H9 (cell line): Measurements from ENCODE around the gene SLC5A7. TPM values are rescaled to one million over a fixed set of nuclear protein-coding genes. Genes with fewer than 3 reads are reported as not detected.

Experiments used
- DNase-seq: peaks from one replicate; pipeline ENCODE4 v3.0.0-alpha.2; 2017
- H2AFZ ChIP-seq: one replicate; pipeline ENCODE4 v1.6.1; 2013; ENCODE audit warnings: mild to moderate bottlenecking, low read length, control low read depth, moderate library complexity
- H2AK5ac ChIP-seq: 2 replicates; pipeline ENCODE4 v1.6.1; 2013; ENCODE audit warnings: low read length, control low read depth, mixed read lengths; ENCODE audit not compliant: insufficient read length
- H2BK120ac ChIP-seq: one replicate; pipeline ENCODE4 v1.6.1; 2013; ENCODE audit warnings: low read depth, mild to moderate bottlenecking, low read length, control low read depth, inconsistent platforms; ENCODE audit not compliant: poor library complexity, severe bottlenecking
- H2BK12ac ChIP-seq: 2 replicates; pipeline ENCODE4 v1.6.1; 2013; ENCODE audit warnings: low read length, control low read depth, mixed read lengths, low read depth; ENCODE audit not compliant: insufficient read length
- H2BK15ac ChIP-seq: 2 replicates; pipeline ENCODE4 v1.6.1; 2013; ENCODE audit warnings: low read depth, low read length, control low read depth
- H2BK20ac ChIP-seq: one replicate; pipeline ENCODE4 v1.6.1; 2013; ENCODE audit warnings: low read depth, mild to moderate bottlenecking, low read length, control low read depth, inconsistent platforms; ENCODE audit not compliant: poor library complexity, severe bottlenecking
- H2BK5ac ChIP-seq: 2 replicates; pipeline ENCODE4 v1.6.1; 2013; ENCODE audit warnings: low read length, control low read depth, mixed read lengths; ENCODE audit not compliant: insufficient read length
- H3K14ac ChIP-seq: 2 replicates; pipeline ENCODE4 v1.6.1; 2013; ENCODE audit warnings: low read length, control low read depth; ENCODE audit not compliant: insufficient read depth
- H3K18ac ChIP-seq: 2 replicates; pipeline ENCODE4 v1.6.1; 2013; ENCODE audit warnings: low read depth, mild to moderate bottlenecking, mixed read lengths, low read length, control low read depth; ENCODE audit not compliant: insufficient read length
- H3K23ac ChIP-seq: 2 replicates; pipeline ENCODE4 v1.6.1; 2013; ENCODE audit warnings: low read length, control low read depth, mixed read lengths, low read depth; ENCODE audit not compliant: insufficient read length
- H3K23me2 ChIP-seq: 2 replicates; pipeline ENCODE4 v1.6.1; 2013; ENCODE audit warnings: low read depth, mild to moderate bottlenecking, mixed read lengths, low read length, control low read depth; ENCODE audit not compliant: insufficient read length, poor library complexity, severe bottlenecking
- H3K27ac ChIP-seq: 2 replicates; pipeline ENCODE4 v1.5.1; 2013; ENCODE audit warnings: low read length, control low read depth, mixed read lengths, low read depth; ENCODE audit not compliant: insufficient read length
- H3K27me3 ChIP-seq: 2 replicates; pipeline ENCODE4 v1.6.1; 2013; ENCODE audit warnings: low read length, control low read depth, inconsistent platforms; ENCODE audit not compliant: insufficient read depth
- H3K4ac ChIP-seq: 2 replicates; pipeline ENCODE4 v1.6.1; 2013; ENCODE audit warnings: low read depth, mild to moderate bottlenecking, control low read depth, inconsistent platforms, low read length, moderate library complexity
- H3K4me1 ChIP-seq: 2 replicates; pipeline ENCODE4 v1.6.1; 2013; ENCODE audit warnings: low read length, control low read depth, inconsistent platforms; ENCODE audit not compliant: insufficient read depth
- H3K4me2 ChIP-seq: 2 replicates; pipeline ENCODE4 v1.6.1; 2013; ENCODE audit warnings: low read length, control low read depth, mixed read lengths; ENCODE audit not compliant: insufficient read length, insufficient read depth
- H3K56ac ChIP-seq: 2 replicates; pipeline ENCODE4 v1.6.1; 2013; ENCODE audit warnings: low read depth, mild to moderate bottlenecking, mixed read lengths, low read length, control low read depth; ENCODE audit not compliant: insufficient read length
- H3K79me1 ChIP-seq: 2 replicates; pipeline ENCODE4 v1.6.1; 2013; ENCODE audit warnings: low read depth, mild to moderate bottlenecking, moderate library complexity, low read length, control low read depth, inconsistent platforms; ENCODE audit not compliant: insufficient read depth, poor library complexity, severe bottlenecking
- H3K79me2 ChIP-seq: 2 replicates; pipeline ENCODE4 v1.6.1; 2013; ENCODE audit warnings: low read length, control low read depth, inconsistent platforms; ENCODE audit not compliant: insufficient read depth
- H3K9ac ChIP-seq: 2 replicates; pipeline ENCODE4 v1.6.1; 2013; ENCODE audit warnings: low read length, control low read depth, mixed read lengths; ENCODE audit not compliant: insufficient read length; ENCODE audit errors: extremely low read depth
- H3K9me3 ChIP-seq: one replicate; pipeline ENCODE4 v1.6.1; 2013; ENCODE audit warnings: low read depth, low read length, inconsistent platforms; ENCODE audit not compliant: control insufficient read depth
- H3T11ph ChIP-seq: one replicate; pipeline ENCODE4 v1.6.1; 2013; ENCODE audit warnings: mild to moderate bottlenecking, low read length, control low read depth, inconsistent platforms
- H4K20me1 ChIP-seq: one replicate; pipeline ENCODE4 v1.6.1; 2013; ENCODE audit not compliant: control insufficient read depth, insufficient read length, insufficient read depth
- H4K5ac ChIP-seq: 2 replicates; pipeline ENCODE4 v1.6.1; 2013; ENCODE audit warnings: low read depth, mild to moderate bottlenecking, mixed read lengths, low read length, control low read depth; ENCODE audit not compliant: insufficient read length
- H4K8ac ChIP-seq: replicated peaks from 2 replicates; pipeline ENCODE4 v1.6.1; 2013; ENCODE audit warnings: low read length, control low read depth, mixed read lengths, low read depth; ENCODE audit not compliant: insufficient read length
- H4K91ac ChIP-seq: 2 replicates; pipeline ENCODE4 v1.6.1; 2013; ENCODE audit warnings: low read depth, mild to moderate bottlenecking, moderate library complexity, mixed read lengths, low read length, control low read depth; ENCODE audit not compliant: insufficient read length
- H3K27ac Mint-ChIP-seq, 3 experiments: 2 replicates in 2 of 3; 3 replicates in 1 of 3; pipeline ENCODE4 v1.8.0; 2020 to 2021; ENCODE audit warnings: mixed read lengths in 3 of 3, mild to moderate bottlenecking in 1 of 3, moderate library complexity in 1 of 3
- H3K27me3 Mint-ChIP-seq: 2 replicates; pipeline ENCODE4 v1.8.0; 2021; ENCODE audit warnings: low read depth, mild to moderate bottlenecking, moderate library complexity, mixed read lengths
- H3K36me3 Mint-ChIP-seq, 3 experiments: 2 replicates in 2 of 3; 3 replicates in 1 of 3; pipeline ENCODE4 v1.8.0; 2020 to 2021; ENCODE audit warnings: low read depth in 3 of 3, mixed read lengths in 3 of 3; ENCODE audit not compliant: insufficient read depth in 1 of 3
- H3K4me1 Mint-ChIP-seq, 2 experiments: 2 replicates each; pipeline ENCODE4 v1.8.0; 2020; ENCODE audit warnings: mixed read lengths in 2 of 2
- H3K4me3 Mint-ChIP-seq, 2 experiments: 2 replicates in 1 of 2; 3 replicates in 1 of 2; pipeline ENCODE4 v1.8.0; 2020 to 2021; ENCODE audit warnings: mild to moderate bottlenecking in 2 of 2, mixed read lengths in 2 of 2, moderate library complexity in 1 of 2
- H3K9me3 Mint-ChIP-seq, 2 experiments: 2 replicates in 1 of 2; 3 replicates in 1 of 2; pipeline ENCODE4 v1.8.0; 2020; ENCODE audit warnings: mild to moderate bottlenecking in 2 of 2, mixed read lengths in 2 of 2, moderate library complexity in 1 of 2
- WGBS: extraction: QIAGEN DNeasy Blood & Tissue Kit; methylation state at CpG from one replicate; pipeline ENCODE4 v1.1.7; 2013; ENCODE audit warnings: missing lambda C conversion rate, low lambda C conversion rate, mixed read lengths; ENCODE audit not compliant: insufficient read length; ENCODE audit errors: extremely low coverage; 5-methylcytosine and 5-hydroxymethylcytosine counted together
- total RNA-seq: library from RNA; stranded (reverse); gene quantifications from 2 replicates; pipeline ENCODE4 v1.2.1, GENCODE V29; 2021
- TF ChIP-seq, protein P1 (sequence below): fragments of 200-600 bp; sonication (generic); conservative IDR thresholded peaks from 3 replicates; pipeline ENCODE4 v1.8.0; 2021; ENCODE audit warnings: antibody characterized with exemption, mild to moderate bottlenecking

The SLC5A7 gene
- total RNA-seq, 1 experiment from 2014 or later, result 0.11 TPM

DNA sequence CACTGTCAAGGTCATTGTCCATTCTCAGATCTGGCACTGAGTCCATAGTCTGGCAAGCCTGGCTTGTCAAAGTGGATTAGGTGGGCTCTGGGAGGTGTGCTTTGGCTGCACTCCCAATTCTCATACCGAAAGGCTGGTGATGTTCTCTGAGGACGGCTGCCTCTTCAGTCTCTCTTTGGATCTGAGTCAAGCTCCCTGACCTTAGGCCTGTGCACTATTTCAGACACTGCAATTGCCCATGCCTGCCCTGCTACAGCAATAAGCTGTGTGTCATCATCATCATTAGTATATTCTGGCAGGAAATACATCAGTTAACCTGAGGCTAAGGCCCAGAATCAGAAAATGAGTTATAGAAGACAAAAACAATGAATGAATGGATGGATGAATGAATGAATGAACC is 1.6 kb upstream of the SLC5A7 start:
- no peak overlapping the region for H2AFZ ChIP-seq
- peaks cover 2% of the 10 kb centered on the region; the same call in 1 of the 2 replicates for H3K27me3 ChIP-seq
- no peaks in the 10 kb centered on the region for H3K36me3 Mint-ChIP-seq

More for the DNA sequence above, 1.6 kb upstream of the SLC5A7 start:
- Histone ChIP-seq H2BK20ac (no peak overlapping the region), H4K5ac (no peak overlapping the region), H3K4me1 (no peaks in the 10 kb centered on the region), H4K8ac (no peak overlapping the region), H3K23me2 (peaks cover 10% of the 10 kb centered on the region), H3K79me2 (no peaks in the 10 kb centered on the region), H3K9ac (no peak overlapping the region), H3K9me3 (no peaks in the 10 kb centered on the region), H2AK5ac (no peak overlapping the region), H3T11ph (no peak overlapping the region), H3K4ac (no peak overlapping the region), H3K18ac (no peak overlapping the region), H2BK12ac (no peak overlapping the region), H3K56ac (no peak overlapping the region), H4K91ac (no peak overlapping the region), H2BK5ac (no peak overlapping the region), H3K79me1 (no peaks in the 10 kb centered on the region), H3K4me2 (no peak overlapping the region), H3K27ac (no peak overlapping the region), H3K14ac (no peak overlapping the region), H4K20me1 (no peaks in the 10 kb centered on the region), H2BK15ac (no peak overlapping the region), H3K23ac (no peak overlapping the region), H2BK120ac (no peak overlapping the region)
- Mint-ChIP-seq H3K27ac (no peak overlapping the region), H3K27me3 (peaks cover 56% of the 10 kb centered on the region), H3K4me1 (peaks cover 3 to 4% of the 10 kb centered on the region in 2 experiments), H3K9me3 (no peaks in the 10 kb centered on the region), H3K4me3 (no peak overlapping the region)
- no peak for DNase-seq
- TF ChIP-seq, protein P1, sequence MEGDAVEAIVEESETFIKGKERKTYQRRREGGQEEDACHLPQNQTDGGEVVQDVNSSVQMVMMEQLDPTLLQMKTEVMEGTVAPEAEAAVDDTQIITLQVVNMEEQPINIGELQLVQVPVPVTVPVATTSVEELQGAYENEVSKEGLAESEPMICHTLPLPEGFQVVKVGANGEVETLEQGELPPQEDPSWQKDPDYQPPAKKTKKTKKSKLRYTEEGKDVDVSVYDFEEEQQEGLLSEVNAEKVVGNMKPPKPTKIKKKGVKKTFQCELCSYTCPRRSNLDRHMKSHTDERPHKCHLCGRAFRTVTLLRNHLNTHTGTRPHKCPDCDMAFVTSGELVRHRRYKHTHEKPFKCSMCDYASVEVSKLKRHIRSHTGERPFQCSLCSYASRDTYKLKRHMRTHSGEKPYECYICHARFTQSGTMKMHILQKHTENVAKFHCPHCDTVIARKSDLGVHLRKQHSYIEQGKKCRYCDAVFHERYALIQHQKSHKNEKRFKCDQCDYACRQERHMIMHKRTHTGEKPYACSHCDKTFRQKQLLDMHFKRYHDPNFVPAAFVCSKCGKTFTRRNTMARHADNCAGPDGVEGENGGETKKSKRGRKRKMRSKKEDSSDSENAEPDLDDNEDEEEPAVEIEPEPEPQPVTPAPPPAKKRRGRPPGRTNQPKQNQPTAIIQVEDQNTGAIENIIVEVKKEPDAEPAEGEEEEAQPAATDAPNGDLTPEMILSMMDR, result no peak
- no CpG with 5 or more reads among the region's 2 CpGs for WGBS
